GM19468 (cell line): ENCODE measurements around the gene WNK2.

Experiments used
- ATAC-seq: cut with Tn5 transposase; IDR thresholded peaks from one replicate; pipeline ENCODE4 v1.9.1; 2021; ENCODE audit warnings: mild to moderate bottlenecking, moderate library complexity, moderate number of reproducible peaks; ENCODE audit not compliant: unreplicated experiment; ENCODE audit errors: extremely low read depth

The WNK2 gene

GRCh38 chr9:93210324-93210973 lies 26.5 kb downstream of the WNK2 start:
- no peak for ATAC-seq

GRCh38 chr9:93210974-93211653 lies 27.2 kb downstream of the WNK2 start:
- no peak for ATAC-seq

GRCh38 chr9:93211654-93212001 lies 27.7 kb downstream of the WNK2 start:
- no peak for ATAC-seq

GRCh38 chr9:93212409-93212808 lies 28.5 kb downstream of the WNK2 start:
- no peak for ATAC-seq

GRCh38 chr9:93216073-93216365 lies 32.1 kb downstream of the WNK2 start:
- no peak for ATAC-seq

- no peak for ATAC-seq
These were observed 33.8 kb downstream of the WNK2 start for GRCh38 chr9:93217706-93218105.

GRCh38 chr9:93218161-93218560 lies 34.2 kb downstream of the WNK2 start:
- ATAC-seq, result no peak

GRCh38 chr9:93218671-93219420 lies 34.9 kb downstream of the WNK2 start:
- no peak for ATAC-seq

- no peak for ATAC-seq
These were observed 35.8 kb downstream of the WNK2 start for GRCh38 chr9:93219692-93220091.

GRCh38 chr9:93220627-93221026 lies 36.7 kb downstream of the WNK2 start:
- ATAC-seq, result no peak

GRCh38 chr9:93221044-93221443 lies 37.1 kb downstream of the WNK2 start:
- ATAC-seq, result no peak

- ATAC-seq, result no peak
These were observed 38.9 kb downstream of the WNK2 start for GRCh38 chr9:93222890-93223259.

GRCh38 chr9:93223260-93224180 lies 39.6 kb downstream of the WNK2 start:
- ATAC-seq, result no peak

- no peak for ATAC-seq
These were observed 40.7 kb downstream of the WNK2 start for GRCh38 chr9:93224591-93224990.

- ATAC-seq, result no peak
These were observed 41.5 kb downstream of the WNK2 start for GRCh38 chr9:93225417-93225816.

- no peak for ATAC-seq
These were observed 42.0 kb downstream of the WNK2 start for GRCh38 chr9:93225892-93226291.

GRCh38 chr9:93226819-93227218 lies 42.9 kb downstream of the WNK2 start:
- ATAC-seq, result no peak

GRCh38 chr9:93228030-93228429 lies 44.1 kb downstream of the WNK2 start:
- ATAC-seq, result no peak

- ATAC-seq, result no peak
These were observed 44.5 kb downstream of the WNK2 start for GRCh38 chr9:93228453-93228852.

GRCh38 chr9:93229636-93230035 lies 45.7 kb downstream of the WNK2 start:
- ATAC-seq, result no peak

- no peak for ATAC-seq
These were observed 46.2 kb downstream of the WNK2 start for GRCh38 chr9:93230185-93230584.
